PFSK-1 (cell line): ENCODE measurements around the gene IGSF9.

ENCODE experiments used
- FOXP2 ChIP-seq: optimal IDR thresholded peaks from 2 replicates; pipeline ENCODE3; 2011; ENCODE audit warnings: borderline replicate concordance, control low read depth, inconsistent platforms; ENCODE audit not compliant: insufficient read depth; ENCODE audit errors: extremely low read length, extremely low read depth
- POLR2AphosphoS5 ChIP-seq: IDR thresholded peaks from 2 replicates; pipeline ENCODE4 v1.6.1; 2012; ENCODE audit warnings: low read depth, mild to moderate bottlenecking, control low read depth, low read length, moderate library complexity
- REST ChIP-seq, 2 experiments: IDR thresholded peaks; 2 replicates each; pipeline versions ENCODE4 v1.6.1 to v1.8.0; 2011 to 2012; ENCODE audit warnings: low read depth in 2 of 2, low read length in 2 of 2, control low read depth in 1 of 2, inconsistent platforms in 1 of 2, mild to moderate bottlenecking in 1 of 2, moderate library complexity in 1 of 2; ENCODE audit not compliant: insufficient read depth in 1 of 2
- SIN3A ChIP-seq: IDR thresholded peaks from 2 replicates; pipeline ENCODE4 v1.6.1; 2012; ENCODE audit warnings: mild to moderate bottlenecking, low read length, moderate library complexity, borderline replicate concordance; ENCODE audit not compliant: insufficient read depth
- TAF1 ChIP-seq: IDR thresholded peaks from 2 replicates; pipeline ENCODE4 v1.6.1; 2012; ENCODE audit warnings: low read length, control low read depth, borderline replicate concordance; ENCODE audit not compliant: insufficient read depth

The IGSF9 gene

DNA sequence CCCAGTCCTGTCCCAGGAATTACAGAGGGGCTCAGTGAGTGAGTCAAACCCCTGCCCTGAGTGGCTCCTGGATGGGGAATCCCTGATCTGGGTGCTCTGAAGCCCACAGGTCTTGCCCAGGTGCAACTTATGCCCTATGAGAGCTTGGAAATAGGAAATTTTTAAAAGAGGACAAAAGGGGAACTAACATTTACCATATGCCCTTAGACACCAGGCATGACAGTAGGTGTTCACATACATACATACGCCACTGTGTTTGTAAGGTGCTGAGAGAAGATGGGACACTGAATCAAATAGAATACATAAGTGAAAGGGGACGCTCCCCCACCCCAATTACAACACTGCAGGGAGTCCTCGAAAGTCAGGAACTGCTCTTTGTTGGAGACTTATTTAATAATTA lies 46.9 kb downstream of the IGSF9 start:
- TF ChIP-seq REST (IDR thresholded peaks at IDR 0.05; ENCODE audit: insufficient read depth in 1 of 2, low read depth in 2 of 2, low read length in 2 of 2) (no peak), FOXP2 (no peak), SIN3A (no peak), TAF1 (no peak)

DNA sequence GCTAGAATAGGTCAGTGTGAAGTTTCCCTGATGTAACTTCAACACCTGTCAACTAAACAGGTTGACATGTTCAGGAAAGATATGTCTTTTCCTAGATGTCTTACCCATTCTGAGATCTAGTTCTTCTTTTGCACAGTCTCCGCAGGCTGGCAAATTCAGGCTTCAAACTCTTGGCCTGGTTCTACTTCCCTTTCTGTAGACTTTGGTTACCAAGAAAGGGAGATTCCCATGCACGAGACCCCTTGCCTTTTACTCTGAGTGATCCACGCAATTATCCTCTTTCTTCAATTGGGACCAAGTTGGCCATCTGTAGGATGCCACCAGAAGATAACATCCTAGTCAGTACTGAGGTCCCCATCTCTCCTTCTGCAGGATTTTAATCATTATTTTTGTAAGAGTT lies 47.5 kb downstream of the IGSF9 start:
- TF ChIP-seq FOXP2 (no peak), SIN3A (no peak), POLR2AphosphoS5 (no peak), TAF1 (no peak), REST (IDR thresholded peaks at IDR 0.05; ENCODE audit: insufficient read depth in 1 of 2, low read depth in 2 of 2, low read length in 2 of 2) (no peak)

DNA sequence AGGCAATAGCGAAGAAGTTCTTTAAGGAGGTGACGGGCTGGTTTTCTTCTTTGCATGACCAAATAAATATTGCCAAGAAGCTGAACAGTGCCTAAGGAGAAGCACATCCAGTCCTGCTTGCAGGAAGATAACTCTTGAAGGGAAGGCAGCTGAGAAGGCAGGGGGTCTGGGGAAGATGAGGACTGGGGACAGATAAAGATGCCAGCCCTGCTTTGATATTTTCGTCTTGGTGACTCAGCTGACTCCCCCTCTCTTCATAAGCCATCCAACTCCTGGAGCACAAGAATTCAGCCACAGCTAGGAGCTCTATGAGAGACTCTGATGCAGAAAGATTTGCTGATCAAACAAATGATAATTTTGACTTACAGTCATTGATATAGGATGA lies 48.9 kb downstream of the IGSF9 start:
- no peak for TF ChIP-seq REST (IDR thresholded peaks at IDR 0.05; ENCODE audit: insufficient read depth in 1 of 2, low read depth in 2 of 2, low read length in 2 of 2)
- no peak for TF ChIP-seq POLR2AphosphoS5
- no peak for TF ChIP-seq FOXP2
- no peak for TF ChIP-seq TAF1
- TF ChIP-seq SIN3A: no peak

GRCh38 chr1:159895836-159896545 lies 49.4 kb downstream of the IGSF9 start:
- TF ChIP-seq REST (IDR thresholded peaks at IDR 0.05; ENCODE audit: insufficient read depth in 1 of 2, low read depth in 2 of 2, low read length in 2 of 2) (no peak), TAF1 (no peak)

GRCh38 chr1:159895286-159895685 lies 50.1 kb downstream of the IGSF9 start:
- TF ChIP-seq FOXP2 (no peak), TAF1 (no peak), POLR2AphosphoS5 (no peak), REST (IDR thresholded peaks at IDR 0.05; ENCODE audit: insufficient read depth in 1 of 2, low read depth in 2 of 2, low read length in 2 of 2) (no peak), SIN3A (no peak)
